Occipital lobe (tissue), 2 donors: Measurements from ENCODE around the gene SIX1. TPM values are rescaled to one million over a fixed set of nuclear protein-coding genes. Genes with fewer than 3 reads are reported as not detected.

ENCODE experiments used
- DNase-seq: peaks from one replicate; lab custom pipeline; 2025; lab: John Stamatoyannopoulos, UW
- total RNA-seq: library from RNA; depleted of rRNA; stranded (reverse); fragments of >200 nt; gene quantifications from one replicate; pipeline ENCODE4 v1.2.3, GENCODE V29; 2014

The SIX1 gene
- 0.47 TPM for total RNA-seq

DNA sequence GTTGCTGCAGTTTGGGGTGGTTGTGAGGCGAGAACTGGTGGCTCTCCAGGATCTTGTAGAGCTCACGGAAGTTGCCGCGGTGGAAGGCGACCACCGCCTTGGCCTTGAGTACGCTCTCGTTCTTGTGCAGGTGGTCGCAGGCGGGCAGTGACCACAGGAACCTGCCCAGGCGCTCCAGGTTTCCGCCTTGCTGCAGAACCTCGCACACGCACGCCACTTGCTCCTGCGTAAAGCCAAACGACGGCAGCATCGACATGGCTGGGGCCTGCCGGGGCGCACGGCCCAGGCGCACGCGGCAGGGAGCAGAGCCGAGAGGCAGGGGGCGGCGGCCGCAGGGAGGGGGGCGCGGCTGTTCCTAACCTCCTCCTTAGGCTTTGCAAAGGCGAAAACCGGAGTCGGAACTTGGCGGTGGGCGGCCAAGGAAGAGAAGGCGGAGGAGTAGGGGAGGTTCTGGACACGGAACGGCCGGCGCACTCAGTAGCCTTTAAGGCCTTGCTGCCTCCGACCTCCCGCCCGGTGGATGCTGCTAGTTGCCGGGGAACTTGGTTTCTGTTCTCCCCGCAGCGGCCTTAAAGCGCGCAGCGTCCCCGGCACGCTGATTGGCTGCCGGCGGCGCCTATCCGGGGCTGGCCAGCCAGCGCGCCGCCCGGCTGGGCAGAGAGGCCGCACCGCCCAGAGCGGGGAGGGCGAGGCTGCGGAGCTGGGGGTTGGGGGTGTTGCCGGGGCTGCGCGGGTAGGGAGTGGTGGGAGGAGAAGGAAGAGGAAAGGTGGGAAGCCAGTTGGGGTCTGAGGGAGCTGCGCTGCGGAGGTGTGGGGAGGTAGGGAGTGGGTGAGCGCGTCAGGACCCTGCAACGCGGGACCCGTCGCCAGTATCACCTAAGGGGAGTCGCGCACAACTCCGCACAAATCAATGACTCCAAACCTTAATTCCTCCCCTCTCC lies at the start of gene SIX1:
TSS of gene SIX1 (minus strand) at position 544 of the 941 bp plus-strand sequence. CDS start at position 256, 288 bp downstream.
- DNase-seq = no peak

DNA sequence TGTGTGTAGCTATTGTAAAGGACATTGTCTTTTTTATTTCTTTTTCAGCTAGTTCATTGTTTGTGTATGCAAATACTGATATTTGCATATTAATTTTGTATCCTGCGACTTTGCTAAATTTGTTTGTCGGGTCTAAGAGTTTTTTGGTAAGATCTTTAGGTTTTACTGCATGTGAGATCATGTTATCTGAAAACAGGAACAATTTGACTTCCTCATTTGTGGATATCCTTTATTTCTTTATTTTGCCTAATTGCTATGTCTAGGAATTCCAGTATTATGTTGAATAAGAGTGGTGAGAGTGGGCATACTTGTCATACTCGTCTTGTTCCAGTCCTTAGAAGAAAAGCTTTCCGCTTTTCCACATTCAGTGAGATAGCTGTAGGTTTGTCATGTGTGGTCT lies 46.0 kb upstream of the SIX1 start:
- no peak for DNase-seq

DNA sequence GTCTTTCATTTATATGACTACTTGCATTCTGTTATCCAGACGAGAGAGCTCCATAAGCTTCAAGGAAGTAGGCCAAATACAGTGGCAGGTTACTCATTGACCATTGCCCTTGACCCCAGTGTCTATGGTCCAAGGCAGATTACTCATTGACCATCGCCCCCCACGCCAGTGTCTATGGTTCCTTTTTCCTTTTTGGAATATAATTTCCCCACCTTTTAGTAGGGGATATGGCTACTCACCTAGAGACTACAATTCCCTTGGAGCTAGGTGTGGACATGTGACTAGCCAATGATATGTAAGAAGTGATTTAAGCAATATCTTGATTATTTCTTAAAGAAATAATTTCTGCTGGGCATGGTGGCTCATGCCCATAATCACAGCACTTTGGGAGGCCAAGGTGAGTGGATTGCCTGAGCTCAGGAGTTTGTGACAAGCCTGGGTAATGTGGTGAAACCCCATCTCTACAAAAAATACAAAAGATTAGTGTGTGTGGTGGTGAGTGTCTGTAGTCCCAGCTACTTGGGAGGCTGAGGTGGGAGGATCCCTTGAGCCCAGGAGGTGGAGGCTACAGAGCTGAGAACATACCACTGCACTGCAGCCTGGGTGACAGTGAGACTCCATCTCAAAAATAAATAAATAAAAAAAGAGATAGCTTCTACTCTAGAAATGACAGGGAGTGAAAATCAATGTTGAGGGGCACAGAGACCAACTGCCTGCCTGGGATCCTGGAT lies 42.3 kb upstream of the SIX1 start:
- DNase-seq = no peak

DNA sequence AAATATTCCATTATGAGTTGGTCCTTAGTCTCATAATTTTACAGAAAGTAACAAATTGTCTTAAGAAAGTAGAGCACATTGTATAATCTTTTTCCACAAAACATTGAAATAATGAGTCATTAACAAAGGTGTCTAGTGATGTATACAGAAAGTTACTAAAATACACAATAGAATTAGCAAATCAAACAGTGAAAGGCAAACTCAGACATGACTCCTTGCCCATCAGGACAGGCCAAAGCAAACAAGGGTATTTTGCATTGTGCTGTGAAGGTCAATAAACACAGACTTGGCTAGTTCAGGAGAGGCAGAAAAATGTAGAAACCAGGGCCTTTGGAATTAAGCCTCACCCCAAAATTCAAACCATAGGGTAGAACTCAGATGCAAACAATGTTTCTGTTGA lies 37.6 kb upstream of the SIX1 start:
- DNase-seq = no peak

DNA sequence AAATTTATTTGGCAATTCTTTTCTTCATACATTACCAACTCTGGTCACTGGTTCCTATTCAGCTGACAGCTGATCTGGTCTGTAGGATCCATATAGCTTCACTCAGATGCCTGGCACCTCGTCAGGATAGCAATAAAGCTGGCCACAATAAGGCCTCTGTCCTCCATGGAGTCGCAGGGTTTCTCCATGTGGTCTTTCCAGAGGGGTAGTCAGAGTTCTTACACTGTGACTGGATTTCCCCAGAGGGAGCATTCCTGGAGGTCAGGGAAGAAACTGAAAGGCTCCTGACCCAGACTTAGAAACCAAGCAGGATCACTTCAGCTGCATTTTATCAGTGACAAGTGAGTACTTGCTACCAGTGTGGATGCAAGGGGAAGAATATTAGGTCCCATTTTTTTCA lies 34.9 kb upstream of the SIX1 start:
- DNase-seq = no peak

DNA sequence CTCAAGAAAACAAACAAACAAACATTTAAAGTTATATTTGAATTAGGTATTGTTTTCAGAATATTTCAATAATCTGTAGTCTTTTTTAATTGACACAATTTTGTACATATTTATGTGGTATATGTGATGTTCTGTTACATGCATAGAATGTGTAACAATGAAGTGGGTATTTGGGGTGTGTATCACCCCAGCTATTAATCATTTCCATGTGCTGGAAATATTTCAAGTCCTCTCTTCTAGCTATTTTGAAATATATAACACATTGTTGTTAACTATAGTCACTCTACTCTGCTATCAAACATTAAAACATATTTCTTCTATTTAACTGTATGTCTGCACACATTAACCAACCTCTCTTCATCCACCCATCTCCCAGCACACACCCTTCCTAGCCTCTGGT lies 32.0 kb upstream of the SIX1 start:
- no peak for DNase-seq

DNA sequence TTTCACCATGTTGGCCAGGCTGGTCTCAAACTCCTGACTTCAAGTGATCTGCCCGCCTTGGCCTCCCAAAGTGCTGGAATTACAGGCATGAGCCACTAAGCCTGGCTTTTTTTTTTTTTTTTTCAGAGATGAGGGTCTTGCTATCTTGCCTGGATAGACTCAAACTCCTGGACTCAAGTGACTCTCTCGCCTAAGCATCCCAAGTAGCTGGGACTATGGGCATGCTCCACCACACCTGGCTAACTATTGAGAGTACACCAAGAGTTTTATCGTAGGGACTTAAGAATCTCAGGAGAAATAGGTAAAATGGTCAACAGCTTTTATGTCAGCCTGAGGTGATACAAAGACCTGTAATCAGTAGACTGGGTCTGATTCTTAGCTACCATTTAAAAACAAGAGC lies 31.2 kb upstream of the SIX1 start:
- DNase-seq = no peak

DNA sequence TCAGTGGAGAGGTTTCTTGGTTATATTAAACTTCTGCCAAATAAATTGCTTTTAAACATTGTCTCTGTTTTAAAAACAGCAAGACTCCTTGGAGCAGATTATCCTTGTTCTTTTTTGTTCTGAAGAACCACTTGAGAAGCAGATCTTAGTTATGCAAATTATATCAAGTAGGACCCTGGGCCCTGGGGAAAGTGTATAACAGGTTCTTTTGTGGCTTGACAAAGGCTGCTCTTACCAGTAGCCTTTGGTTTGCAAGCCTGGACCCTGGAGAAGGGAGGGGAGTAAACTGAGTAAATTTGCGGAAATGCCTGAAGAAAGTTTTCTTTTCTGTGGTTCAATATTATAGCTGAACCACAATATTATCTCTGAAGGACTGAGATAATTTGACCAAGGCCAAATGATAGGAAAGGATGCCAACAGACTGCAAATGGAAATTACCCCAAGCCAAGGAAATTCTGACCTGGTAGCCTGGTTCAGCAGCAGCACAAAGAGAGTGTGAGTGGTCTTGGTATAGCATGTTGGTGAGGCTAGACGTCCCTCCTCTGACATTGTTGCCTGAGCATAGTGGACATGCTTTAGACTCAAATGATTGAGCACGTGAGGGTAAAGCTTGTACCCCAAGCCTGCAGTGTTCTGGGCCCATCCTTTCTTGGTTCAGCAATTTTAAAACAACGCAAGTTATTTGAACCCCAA lies 30.4 kb upstream of the SIX1 start:
- DNase-seq = no peak

DNA sequence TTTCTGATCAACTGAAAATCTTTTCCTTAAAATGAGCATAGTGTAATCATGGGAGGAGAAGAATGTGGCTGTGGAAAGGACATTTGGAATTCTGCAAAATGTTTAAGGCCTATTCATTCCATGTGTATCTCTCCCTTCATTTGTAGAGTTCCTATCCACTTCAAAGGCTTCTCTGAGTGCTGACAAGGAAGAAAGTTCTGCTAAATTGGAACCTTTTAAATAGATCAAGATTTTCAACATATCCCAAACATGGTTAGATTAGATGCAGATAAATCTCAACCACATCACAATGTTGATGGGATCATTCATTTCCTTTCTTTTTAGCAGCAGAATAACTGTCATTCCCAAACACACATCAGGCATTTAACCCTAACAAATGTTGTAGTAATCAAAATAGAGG lies 28.4 kb upstream of the SIX1 start:
- no peak for DNase-seq

DNA sequence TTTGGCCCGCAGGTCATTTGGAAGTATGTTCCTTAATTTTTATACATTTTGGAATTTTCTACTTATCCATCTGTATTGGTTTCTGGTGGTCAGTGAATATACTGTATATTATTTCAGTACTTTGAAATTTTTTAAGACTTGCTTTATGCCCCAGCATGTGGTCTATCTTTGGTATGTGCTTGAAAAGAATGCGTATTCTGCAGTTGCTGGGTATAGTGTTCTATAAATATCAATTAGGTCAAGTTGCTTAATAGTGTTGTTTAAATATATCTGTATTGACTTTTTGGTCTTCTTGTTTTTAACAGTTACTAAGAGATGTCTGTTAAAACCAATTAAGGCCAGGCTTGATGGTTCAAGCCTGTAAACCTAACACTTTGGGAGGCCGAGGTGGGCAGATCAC lies 21.7 kb upstream of the SIX1 start:
- DNase-seq = no peak

DNA sequence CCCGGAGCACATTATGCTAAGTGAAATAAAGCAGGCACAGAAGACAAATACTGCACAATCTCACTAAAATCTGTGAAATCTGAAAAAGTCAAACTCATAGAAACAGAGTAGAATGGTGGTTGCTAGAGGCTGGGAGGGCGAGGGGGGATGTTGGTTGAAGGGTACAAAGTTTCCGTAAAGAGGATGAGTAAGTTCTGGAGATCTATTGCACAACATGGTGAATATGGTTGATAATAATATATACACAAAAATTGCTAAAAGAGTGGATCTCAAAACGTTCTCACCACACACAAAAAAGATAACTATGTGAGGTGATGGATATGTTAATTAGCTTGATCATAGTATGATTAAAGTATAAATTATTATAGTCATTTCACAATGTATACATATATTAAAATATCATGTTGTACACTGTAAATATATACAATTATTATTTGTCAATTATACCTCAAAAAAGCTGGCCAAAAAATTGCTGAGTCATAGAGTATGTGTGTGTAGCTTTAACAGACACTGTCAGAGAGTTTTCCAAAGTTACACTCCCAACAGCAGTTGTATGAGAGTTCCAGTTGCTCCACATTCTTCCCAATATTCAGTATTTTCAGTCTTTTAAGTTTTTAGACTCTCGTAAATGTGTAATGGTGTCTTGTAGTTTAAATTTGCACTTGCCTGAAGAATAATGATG lies 19.3 kb upstream of the SIX1 start:
- no peak for DNase-seq

DNA sequence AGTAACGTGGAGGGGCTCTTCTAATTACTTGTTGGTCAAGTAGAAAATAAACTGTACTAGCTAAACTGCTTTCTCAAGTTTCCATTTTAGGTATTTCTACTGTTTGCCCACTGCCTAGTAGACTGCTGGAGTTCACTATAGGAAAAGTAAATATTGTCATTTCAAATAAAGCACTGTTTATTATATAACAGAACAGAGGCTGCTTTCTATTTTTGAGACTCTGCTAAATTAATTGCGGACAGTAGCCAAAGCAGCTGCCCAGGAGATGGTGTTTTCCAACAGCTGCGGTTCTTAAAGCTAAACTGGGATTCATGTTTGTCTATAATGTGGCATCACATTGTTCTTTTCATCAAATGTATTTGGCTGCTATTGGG lies 15.9 kb upstream of the SIX1 start:
- DNase-seq = no peak

DNA sequence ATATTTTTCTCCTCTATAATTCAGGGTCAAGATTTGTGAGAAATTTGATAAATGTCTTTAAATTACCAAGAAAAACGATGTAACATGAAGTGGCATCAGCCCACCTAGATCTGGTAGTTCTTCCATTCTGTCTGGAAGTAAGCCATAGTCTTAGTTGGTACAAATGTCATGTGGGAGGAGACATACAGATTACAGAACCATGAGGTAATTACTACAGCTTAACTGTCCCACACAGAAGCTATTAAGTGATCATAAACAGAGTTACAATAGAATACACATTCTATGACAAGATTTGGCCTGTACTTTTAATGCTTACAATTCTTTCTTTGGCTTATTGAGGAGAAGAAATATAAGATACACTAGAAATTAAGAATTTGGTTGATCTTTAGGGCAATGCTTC lies 13.7 kb upstream of the SIX1 start:
- no peak for DNase-seq

DNA sequence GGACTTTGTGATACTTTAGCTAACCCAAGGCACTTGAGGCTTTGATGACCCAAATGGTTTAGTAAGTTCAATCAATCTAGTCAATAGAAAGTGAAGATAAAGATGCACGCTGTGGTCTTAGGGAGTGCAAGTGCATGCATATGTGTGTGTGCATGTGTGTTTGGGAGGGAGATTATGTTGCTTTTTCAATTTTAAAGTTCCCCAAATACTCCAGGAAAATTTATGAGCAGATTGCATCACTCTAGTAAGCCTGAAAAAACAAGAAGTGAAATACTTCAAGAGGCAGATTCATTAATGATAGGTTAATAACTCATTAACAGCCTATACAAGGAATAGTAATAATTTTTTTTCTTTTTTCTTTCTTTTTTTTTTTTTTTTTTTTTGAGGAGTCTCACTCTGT lies 12.4 kb upstream of the SIX1 start:
- DNase-seq = no peak

DNA sequence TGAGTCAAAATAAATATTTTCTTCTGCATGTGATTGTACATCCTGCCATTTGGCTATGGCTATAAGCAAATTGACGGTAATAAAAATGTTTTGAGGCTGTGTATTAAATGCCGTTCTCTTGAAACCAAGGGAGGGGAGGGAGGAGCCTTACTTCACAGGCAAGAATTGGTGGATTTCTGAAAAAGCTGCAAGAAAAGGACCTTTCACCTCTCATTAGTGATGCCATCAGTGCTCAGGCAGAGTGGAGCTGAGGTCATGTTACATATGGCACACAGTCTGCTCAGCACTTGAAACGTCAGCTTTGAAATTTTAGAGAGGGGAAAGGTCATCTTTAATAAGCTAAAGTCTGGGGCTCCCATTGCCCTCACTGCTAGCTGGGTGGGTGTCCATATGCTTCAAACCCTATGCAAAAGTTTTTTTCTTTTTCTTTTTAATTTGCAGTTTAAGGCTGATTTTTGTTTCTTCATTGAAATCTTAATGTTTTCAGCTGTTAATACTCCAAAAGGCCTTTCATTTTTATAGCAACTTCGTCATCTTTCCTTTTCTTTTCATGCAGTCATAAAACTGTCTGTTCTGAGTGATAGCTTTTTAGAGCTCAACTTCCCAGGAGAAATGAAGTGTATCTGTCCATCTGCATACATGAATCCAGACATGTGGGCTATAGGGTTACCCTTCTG lies 9.8 kb upstream of the SIX1 start:
- DNase-seq = no peak

DNA sequence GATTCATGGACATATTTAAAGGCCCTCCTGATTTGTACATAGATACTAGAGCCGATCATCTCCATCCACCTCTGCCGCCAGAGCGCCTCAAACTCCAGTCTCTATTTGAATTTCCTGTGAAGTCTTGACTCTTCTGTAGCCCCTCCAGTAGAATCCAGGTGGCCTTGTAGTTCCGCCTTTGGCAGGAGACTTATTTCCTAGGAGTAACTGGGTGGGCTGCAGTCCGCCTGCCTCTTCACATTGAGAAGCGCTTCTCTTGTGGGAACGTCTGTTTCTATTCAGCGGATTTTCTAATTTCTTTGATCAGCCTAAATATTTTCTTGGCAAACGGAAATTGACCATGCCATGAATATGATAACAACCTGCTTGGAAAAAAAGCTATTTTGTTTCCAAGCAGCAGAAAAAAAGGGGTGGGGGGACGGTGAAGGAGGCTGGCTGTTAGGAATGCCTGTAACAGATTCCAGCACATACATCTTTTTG lies 9.0 kb upstream of the SIX1 start:
- no peak for DNase-seq

DNA sequence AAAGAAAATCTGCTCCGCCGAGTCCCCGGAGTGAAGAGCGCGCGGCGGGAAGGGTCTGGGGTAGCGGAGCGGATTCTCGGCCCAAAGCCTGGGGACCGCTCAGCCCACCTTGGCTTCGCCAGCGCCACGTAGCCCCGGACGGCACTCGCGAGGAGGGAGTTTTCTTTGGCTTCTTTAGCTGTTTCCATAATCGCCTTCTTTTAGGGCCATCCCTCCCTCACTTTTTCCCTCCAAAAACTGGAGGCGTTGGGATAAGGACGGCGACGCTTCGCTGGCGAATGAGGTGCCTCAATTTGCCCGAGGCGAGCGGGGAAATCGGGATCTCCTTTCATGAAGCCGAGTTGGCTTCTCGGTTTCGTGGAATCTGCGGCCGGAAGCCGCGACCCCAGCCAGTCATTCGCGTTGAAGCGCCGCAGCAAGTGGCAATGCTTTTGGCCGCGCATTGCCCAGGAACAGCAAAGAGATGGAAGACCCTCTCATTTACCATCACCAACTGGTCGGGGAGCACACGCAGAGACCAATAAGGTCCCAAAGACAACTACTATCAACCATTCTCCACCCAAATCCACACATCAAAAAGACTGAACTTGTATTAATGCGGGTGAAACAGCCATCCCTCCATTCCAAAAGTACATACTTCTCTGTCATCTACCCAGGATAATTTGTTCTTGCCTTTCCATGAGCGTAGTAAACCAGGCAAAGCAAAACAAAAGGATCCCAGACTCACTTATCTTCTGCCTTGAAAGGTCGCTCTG lies 8.4 kb upstream of the SIX1 start:
- no peak for DNase-seq

DNA sequence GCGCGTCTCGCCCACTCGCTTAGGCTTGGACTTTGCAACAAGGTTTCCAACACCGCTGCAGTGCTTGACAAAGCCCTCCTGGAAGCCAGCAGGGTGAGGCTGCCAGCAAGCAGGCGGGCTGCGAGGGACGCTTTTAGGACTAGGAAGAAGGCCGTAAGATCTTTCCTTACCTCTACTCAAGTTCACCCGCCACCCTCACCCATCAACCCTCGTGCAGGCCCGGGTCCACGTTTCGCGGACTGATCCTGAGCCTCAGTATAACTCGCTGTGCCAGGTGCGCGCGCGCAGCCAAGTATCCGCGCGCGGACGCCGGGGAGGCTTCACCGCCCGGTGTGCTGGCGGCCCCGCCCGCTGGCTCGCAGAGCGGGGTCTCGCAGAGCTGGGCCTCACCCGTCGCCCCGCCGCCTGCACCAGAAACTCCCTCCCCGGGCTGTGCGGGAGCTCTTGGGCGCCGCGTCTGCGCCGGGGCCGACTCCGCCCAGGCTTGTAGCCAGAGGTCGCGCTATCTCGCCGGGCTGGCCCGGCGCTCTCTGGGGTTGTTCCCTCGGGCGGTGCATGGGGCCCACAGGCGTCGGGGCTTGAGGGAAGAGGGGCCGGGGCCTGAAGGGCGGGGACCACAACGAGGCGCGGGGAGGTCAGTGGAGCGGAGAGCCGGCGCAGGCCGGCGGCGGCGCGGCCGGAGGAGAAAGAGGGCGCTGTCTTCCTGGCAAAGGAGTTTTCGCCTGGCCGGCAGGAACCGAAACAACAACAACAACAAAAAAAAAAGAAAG lies 7.6 kb upstream of the SIX1 start:
- no peak for DNase-seq

DNA sequence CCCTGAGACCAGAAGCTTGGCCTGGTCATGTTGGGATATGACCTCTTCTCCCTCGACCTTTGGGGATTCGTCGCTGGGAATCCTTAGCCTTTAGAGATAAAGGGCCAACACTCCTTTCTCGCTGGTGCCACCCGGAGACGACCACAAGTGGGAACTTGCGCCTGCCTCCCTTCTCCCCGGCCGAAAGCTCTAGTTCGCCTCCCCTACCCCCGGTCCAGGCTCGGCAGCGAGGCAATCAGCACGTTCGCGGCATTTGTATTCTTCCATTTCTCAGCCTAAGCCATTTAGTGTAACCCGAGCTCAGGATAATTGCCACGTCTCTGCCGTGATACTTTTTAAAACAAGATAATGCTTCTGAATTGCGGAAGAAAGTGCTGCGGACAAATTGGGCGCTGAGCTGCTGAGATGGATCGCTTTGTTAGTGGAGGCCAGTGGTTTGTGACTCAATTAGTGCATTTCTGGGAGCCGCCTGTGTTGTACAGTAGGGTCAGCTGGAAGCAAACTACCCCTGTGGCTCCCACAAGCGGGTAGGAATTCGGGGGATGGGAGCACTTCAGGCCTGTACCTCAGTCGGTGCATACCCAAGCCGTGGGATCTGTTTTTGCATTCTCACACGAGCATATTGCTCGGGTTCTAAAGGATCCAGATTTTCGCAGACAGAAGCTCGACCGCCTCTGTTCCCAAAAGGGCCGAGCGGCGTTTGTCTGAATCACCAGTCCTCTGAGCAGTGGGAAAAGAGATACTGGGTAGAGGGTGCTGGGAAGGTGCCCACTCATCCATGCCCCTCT lies 6.8 kb upstream of the SIX1 start:
- no peak for DNase-seq
